Hematopoietic multipotent progenitor cell treated with erythropoietin and hydrocortisone succinate and interleukin-3 and kit ligand, for 17 days (in vitro differentiated cells): Measurements from ENCODE around the gene FGFR4.

Source experiments
- DNase-seq: peaks from one replicate; pipeline ENCODE4 v3.0.0-alpha.2; 2015; ENCODE audit warnings: low spot score

Gene FGFR4

DNA sequence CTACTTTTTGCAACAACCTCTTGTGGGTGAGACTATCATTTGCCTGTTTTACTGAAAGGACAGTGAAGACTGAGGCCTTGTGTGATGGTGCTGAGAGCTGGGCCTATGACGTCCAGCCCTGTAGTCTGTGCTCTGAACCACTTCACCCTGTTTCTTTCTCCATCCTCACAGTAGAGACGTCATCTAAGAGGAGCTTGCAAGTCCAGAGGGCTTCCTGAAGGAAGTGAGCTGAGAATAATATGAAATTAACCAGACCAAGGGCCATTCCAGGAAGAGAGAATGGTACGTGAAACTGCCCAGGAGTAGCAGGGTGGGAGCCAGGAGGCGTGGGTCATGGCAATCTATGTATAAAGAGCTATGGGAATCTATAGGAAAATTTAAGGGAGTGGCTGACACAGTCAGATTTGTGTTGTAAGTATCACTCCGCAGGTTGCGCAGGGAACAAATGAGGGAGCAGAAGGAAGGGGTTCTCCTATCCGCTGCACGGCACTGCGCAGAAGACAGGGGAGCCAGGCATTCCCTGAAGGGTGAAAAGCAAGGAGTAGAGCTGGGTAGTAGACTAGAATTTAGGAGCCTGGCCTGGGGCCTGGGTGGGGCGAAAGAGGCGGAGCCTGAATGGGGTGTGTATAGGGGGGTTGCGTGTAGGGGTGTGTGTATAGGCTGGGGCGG lies 596 bp upstream of the FGFR4 start:
- no peak for DNase-seq

GRCh38 chr5:177087398-177088005 lies 787 bp downstream of the FGFR4 start:
- no peak for DNase-seq

DNA sequence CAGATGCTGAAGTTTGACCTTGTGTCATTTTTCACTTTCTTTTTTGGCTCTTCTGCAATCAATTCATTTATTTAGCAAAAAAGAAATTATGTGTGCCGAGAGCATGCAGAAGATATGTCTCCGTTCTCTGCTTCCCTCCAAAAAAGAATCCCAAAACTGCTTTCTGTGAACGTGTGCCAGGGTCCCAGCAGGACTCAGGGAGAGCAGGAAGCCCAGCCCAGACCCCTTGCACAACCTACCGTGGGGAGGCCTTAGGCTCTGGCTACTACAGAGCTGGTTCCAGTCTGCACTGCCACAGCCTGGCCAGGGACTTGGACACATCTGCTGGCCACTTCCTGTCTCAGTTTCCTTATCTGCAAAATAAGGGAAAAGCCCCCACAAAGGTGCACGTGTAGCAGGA lies 2.4 kb downstream of the FGFR4 start:
- no peak for DNase-seq

GRCh38 chr5:177089825-177090641 lies 3.3 kb downstream of the FGFR4 start:
- DNase-seq: no peak

- no peak for DNase-seq
These were observed 4.1 kb downstream of the FGFR4 start for GRCh38 chr5:177090813-177091212.

DNA sequence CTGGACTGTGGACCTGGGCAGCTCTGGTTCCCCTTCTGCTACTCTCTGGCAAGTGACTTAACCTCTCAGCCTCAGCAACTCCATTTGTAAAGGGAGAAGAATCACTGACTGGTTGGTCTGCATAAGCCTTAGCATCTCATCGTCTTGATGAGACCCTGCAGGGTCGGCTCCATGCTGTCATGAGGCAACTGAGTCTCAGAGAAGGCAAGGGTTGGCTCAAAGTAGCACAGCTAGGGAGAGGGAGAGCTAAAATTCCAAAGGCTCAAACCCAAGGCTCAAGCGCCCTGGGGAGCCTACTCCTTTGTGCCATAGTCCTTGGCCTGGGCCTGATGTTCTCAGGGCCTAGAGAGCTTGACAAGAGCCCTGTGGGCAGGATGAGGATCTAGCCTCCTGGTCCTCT lies 4.5 kb downstream of the FGFR4 start:
- no peak for DNase-seq

DNA sequence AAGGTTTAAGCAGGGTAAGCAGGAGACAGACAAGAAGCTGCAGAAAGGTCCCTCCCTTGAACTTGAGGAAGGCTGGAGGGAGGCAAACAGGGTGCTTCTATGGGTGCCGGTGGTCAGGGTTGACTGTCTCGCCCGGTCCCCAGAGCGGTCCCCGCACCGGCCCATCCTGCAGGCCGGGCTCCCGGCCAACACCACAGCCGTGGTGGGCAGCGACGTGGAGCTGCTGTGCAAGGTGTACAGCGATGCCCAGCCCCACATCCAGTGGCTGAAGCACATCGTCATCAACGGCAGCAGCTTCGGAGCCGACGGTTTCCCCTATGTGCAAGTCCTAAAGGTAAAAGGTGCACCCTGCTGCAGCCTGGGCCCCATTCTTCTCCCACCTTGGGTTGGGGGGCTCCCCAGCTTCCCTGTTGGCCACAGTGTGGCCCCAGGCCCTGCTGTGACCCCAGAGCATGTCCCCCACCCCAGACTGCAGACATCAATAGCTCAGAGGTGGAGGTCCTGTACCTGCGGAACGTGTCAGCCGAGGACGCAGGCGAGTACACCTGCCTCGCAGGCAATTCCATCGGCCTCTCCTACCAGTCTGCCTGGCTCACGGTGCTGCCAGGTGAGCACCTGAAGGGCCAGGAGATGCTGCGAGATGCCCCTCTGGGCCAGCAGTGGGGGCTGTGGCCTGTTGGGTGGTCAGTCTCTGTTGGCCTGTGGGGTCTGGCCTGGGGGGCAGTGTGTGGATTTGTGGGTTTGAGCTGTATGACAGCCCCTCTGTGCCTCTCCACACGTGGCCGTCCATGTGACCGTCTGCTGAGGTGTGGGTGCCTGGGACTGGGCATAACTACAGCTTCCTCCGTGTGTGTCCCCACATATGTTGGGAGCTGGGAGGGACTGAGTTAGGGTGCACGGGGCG lies 5.7 kb downstream of the FGFR4 start:
- no peak for DNase-seq

GRCh38 chr5:177093082-177093712 lies 6.5 kb downstream of the FGFR4 start:
- no peak for DNase-seq

GRCh38 chr5:177093803-177094202 lies 7.1 kb downstream of the FGFR4 start:
- DNase-seq: no peak

- no peak for DNase-seq
These were observed 7.7 kb downstream of the FGFR4 start for GRCh38 chr5:177094224-177095087.

- DNase-seq: no peak
These were observed 8.5 kb downstream of the FGFR4 start for GRCh38 chr5:177095088-177095669.

DNA sequence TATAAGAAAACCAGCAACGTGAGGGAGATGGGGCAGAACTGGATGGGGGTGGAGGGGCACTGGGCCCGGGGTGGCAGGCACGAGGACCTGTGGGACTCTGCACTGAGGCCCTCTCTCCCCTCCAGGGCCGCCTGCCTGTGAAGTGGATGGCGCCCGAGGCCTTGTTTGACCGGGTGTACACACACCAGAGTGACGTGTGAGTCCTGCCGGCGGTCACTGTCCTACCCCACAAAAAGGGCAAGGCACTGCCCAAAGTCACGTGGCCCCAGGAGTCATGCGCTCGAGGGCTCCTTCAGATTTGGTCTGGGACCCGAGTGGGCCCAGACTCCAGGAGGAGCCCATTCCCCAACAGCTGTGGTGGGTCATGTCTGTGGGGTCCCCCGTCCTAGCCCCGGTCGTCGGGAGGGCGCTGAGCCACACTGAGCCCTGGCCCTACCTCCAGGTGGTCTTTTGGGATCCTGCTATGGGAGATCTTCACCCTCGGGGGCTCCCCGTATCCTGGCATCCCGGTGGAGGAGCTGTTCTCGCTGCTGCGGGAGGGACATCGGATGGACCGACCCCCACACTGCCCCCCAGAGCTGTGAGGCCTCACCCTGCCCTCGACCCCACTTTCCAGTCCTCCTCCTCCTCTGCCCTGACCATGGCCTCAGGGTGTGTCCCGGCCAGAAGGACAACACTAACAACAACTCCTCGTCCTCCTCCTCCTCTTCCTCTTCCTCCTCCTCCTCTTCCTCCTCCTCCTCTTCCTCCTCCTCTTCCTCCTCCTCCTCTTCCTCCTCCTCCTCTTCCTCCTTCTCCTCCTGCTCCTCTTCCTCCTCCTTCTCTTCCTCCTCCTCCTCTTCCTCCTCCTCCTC lies 9.7 kb downstream of the FGFR4 start:
- DNase-seq: no peak

- no peak for DNase-seq
These were observed 10.6 kb downstream of the FGFR4 start for GRCh38 chr5:177097016-177097985.

DNA sequence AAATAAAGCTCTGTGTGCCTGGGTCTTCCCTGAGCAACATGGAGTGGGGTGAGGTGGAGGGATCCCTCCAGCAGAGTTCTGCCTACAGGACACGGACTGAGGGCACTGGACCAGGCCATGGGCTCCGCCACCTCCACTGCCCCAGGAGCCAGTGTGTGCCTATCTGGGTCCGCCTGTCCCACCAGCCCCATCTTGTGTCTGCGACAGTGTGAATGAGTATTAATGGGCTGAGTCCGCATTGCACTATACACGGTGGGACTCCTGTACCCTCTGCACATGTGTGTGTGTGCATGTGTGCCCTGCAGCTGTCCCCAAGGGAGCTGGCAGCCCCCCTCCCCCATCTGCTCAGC lies 11.4 kb downstream of the FGFR4 start:
- DNase-seq: no peak

DNA sequence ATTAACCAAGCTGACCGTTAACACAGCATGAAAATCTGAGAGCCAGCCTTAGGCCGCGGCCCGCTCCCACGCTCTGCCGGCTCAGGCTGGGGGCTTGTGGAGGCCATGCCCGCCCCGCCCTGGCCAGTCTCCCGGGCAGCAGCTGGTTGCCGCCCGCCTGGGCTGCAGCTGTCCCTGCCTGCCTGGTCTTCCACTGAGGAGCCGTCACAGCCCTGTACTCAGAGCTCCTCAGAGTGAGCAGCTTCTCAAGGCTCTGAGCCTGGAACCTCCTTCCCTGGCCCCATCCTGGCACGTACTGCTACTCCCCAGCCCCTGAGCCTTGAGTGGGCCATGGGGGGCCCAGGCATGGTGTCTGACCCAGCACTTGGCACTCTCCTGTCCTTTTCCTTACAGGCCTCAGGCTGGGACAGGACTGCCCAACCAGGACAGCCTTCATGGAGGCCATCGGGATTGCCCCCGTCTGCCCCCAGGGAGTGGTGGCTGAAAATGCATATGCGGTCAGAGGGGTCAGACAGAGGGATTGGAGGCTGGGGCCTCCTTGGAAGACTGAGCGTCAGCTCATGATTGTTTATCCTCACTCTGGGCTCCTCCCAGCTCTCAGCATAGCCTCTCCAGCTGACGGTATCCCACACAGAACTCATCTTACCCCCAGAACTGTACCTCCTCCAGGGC lies 11.9 kb downstream of the FGFR4 start:
- DNase-seq: no peak

DNA sequence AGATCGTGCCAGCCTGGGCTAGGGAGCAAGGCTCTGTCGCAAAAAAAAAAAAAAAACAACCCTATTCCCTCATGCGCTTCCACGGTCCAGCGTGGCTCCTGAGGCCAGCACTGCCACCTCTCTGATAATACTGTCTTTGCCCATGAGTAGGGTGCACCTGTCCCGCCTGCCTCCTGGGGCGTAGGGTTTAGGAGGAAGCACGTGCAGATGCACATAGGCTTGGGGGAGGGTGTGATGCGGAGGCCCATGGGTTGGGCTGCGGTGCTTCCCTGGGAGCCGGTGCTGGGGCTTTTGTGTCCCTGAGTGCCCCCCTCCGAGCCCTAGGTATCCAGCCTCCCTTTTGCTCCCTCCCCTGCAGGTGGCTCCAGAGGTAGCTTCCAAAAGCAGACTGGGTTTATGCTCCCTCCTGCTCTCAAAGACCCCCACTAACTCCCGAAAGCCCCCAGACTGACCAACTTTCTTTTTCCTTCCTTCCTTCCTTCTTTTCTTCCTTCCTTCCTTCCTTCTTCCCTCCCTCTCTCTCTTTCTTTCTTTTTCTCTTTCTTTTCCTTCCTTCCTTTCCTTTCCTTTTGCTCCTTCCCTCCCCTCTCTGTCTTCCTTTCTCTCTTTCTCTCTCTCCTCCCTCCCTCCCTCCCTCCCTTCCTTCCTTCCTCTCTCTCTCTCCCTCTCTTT lies 12.8 kb downstream of the FGFR4 start:
- DNase-seq: no peak

- no peak for DNase-seq
These were observed 14.0 kb downstream of the FGFR4 start for GRCh38 chr5:177100714-177101121.
